HG02970 (cell line): ENCODE results near the gene PRKCQ.

Experiments
- ATAC-seq: cut with Tn5 transposase; IDR thresholded peaks from one replicate; pipeline ENCODE4 v1.9.1; 2021; ENCODE audit warnings: mild to moderate bottlenecking, moderate library complexity, moderate number of reproducible peaks; ENCODE audit not compliant: unreplicated experiment, low FRiP score

PRKCQ gene

GRCh38 chr10:6570893-6571292 lies 9.2 kb downstream of the PRKCQ start:
- no peak for ATAC-seq

GRCh38 chr10:6569259-6569658 lies 10.8 kb downstream of the PRKCQ start:
- ATAC-seq = no peak

- ATAC-seq = no peak
These were observed 12.2 kb downstream of the PRKCQ start for GRCh38 chr10:6567884-6568283.

GRCh38 chr10:6567203-6567703 lies 12.8 kb downstream of the PRKCQ start:
- no peak for ATAC-seq

DNA sequence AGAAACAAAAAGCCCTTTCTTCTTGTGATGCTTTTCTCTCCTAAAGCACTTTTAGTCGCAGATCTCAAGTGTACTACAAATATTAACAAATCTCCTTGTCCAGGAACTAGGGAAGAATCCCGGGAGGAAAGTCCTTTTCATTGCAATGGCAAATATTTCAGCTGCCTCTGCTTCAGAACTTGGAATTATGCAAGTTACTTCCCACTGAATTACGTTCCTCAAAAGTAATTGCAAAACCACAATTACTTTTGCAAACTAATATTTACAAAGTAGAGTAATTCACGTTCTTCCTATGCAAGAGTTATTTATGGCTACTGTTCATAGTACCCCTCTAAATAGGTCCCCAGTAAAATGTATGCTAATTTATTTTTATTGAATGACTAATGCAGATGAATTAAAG lies 14.5 kb downstream of the PRKCQ start:
- no peak for ATAC-seq

DNA sequence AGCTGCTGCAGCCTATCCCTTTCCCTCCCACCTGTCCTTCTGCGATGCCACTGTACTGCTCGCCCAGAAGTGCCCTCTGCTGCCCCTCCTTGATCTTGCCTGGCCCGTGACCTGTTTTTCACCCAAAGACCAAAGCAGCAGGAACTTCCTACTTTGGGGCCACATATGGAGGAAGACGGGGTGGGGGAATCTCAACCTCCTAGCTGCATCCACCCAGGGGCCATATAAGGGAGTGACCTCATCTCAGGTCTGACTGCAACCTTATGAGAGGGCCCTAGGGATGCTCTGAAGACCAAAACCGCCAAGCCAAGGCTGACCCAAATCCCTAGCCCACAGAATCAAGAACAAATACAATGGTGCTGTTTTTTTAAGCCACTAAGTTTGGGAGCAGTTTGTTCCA lies 15.7 kb downstream of the PRKCQ start:
- no peak for ATAC-seq

DNA sequence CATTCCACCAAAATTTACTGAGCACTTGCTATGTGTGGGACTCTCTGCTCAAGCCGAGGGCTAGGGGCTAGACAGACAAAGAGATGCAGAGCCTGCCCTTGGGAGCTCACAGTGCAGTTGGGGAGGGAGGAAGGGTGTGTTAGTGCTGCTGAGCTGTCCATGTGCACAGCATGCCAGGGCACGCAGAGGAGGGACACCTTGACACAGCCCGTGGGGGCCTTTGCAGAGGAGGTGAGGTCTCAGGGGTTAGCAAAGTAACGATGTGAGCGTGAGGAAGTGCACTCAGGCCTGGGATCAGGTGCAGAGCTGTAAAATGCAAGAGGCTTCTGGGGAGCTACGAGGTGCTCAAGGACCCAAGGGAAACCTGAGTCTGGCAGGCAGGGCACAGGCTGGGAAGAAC lies 16.3 kb downstream of the PRKCQ start:
- ATAC-seq = no peak

DNA sequence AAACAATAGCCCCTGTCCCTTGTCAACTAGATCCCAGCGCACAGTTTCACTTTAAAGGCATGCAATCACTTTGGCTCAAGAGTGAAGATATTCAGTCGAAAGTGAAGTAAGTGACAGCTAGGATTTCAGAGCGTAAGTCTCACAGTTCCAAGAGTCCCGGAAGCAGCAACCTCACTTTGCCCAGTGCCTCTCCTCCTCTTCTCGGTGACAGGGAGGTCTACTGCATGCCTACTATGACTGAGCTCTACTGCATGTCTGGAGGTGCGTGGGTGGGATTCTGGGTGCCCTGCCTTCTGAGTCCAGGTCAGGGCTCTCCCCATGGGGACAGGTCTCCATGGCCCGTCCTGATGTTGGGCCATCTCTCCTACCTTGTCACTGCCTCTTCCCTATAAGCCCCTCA lies 17.0 kb downstream of the PRKCQ start:
- ATAC-seq = no peak

DNA sequence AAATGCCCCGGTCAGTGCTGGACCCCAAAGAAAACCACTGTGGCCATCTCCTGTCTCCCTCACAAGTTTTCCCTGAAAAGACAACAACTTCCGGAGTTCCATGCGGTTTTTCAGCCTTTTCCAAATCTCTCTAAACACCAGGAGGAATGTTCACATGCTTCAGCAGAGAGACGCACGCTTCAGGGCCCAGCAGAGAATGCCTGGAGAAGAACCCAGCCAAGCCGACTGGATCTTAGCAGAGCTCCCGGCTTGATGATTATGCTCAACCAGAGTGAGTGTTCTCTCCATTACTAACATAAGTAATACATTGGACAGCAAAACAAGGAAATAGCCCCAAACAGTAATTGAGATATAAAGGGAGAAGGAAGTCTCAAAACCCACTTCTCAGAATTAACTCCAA lies 17.9 kb downstream of the PRKCQ start:
- no peak for ATAC-seq

DNA sequence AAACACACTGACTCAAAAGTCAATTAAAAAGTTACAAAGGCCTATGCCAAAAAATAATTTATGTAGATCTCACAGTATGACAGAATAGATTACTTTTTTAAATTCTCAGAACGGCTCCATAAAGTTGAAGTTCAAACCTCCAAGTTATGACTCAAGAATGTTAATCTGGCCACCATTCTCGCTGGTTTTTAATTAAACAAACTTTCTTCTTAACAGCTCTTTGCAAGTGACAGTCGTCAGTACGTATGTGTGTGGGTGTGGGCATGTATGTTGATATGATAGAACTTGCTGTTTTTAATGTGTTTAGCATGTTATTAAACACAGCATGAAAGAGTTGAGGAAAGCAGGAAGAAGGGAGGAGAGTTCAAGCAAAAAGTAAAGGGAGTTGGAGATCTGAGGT lies 18.5 kb downstream of the PRKCQ start:
- no peak for ATAC-seq

GRCh38 chr10:6558759-6559461 lies 21.2 kb downstream of the PRKCQ start:
- no peak for ATAC-seq

DNA sequence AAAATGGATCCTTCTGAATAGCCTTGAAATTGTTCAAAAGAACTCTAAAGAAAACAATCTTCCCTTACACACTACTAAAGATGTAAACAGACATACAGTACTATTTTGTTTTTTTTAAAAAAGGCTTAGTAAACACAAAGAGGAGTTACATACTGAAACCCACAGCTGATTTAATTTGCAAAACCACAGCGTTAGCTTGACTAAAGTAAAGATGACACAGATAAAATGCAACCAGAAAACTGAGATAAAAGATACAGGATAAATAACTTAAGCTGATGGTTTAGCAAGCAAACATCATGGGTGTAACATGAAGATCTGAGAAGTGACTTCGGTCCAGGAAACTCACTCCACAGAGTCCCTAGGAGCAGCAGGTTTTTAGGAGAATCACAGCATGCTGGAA lies 21.8 kb downstream of the PRKCQ start:
- ATAC-seq = no peak

GRCh38 chr10:6553937-6554336 lies 26.1 kb downstream of the PRKCQ start:
- no peak for ATAC-seq

GRCh38 chr10:6543431-6544005 lies 36.6 kb downstream of the PRKCQ start:
- ATAC-seq = no peak

GRCh38 chr10:6542999-6543430 lies 37.1 kb downstream of the PRKCQ start:
- ATAC-seq = no peak

DNA sequence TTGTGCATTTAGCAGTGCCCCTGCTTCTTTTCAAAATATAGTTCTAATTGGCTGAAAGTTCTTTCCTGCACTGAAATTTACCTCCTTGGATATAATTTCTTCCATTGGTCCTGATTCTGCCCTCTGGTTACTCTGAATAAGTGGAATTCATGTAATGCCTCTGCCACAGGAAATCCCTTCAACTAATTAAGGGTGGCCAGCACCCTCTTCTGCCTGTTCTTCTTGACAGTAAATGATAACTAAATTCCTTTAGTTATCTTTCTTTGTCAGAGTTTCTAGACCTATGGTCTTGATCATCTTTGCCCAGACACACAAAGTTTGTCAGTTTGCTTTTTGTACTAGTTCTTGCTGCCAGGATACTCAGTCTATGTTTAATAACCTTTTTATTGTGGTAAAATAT lies 40.2 kb downstream of the PRKCQ start:
- no peak for ATAC-seq

- no peak for ATAC-seq
These were observed 42.3 kb downstream of the PRKCQ start for GRCh38 chr10:6537770-6538169.

GRCh38 chr10:6536102-6536501 lies 44.0 kb downstream of the PRKCQ start:
- no peak for ATAC-seq

- no peak for ATAC-seq
These were observed 44.8 kb downstream of the PRKCQ start for GRCh38 chr10:6535156-6535764.

- ATAC-seq = no peak
These were observed 47.8 kb downstream of the PRKCQ start for GRCh38 chr10:6532321-6532720.

- ATAC-seq = no peak
These were observed 49.1 kb downstream of the PRKCQ start for GRCh38 chr10:6530966-6531365.
